ENCODE results near the gene LPP.

The LPP gene

DNA sequence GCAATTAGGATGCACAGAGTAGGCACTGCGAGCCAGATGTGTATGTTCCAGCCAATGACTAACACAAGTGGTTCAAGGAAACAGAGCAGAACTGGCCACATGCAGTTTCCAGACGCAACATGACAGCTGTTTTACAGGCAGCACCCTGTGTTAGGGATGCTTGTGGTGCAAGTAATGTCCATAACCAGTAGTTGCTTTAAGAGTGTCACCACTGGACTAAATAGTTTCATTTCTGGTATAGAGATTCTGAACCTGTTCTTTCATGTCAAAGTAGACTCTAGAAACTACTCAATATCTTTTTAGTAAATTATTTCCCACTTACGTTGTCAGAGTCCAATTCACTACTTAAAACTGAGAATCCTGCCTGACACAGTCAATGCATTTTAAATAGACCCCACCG is 14.5 kb upstream of the LPP start:
- DNase-seq = no peak

DNA sequence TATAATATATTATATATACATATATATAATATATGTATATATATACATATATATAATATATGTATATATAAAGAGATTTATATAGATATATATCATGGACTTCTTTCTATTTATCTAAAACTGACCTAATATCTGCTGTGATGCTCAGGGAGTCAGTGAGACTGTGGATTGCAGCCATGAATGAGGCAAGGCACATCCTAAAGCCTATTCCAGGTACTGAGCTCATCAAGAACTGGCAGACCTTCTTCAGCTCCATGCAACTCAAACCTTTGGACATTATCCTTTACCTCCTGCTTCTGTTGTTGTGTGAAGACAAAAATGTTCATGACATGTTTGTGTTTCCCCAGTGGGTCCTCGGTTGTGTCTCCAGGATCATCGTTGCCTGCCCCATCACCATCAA is 7.7 kb upstream of the LPP start:
- DNase-seq = no peak

DNA sequence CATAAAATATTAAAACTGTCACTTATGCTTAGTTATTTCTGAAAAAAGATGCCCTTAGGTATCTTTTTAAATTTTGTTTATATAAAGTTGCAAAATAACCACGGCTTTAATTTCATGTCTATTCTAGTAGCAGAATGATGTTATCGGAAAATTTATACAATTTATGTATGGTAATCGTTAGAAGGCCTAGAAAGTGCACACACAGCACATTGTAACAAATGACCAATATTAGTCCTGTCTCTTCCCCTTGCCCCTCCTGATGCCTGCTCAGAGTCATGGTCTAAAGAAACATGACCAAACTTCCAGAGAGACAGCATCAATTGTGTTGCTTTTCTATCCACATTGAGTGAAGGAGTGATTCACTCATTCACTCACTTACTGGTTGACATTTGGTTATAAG is 6.2 kb upstream of the LPP start:
- no peak for DNase-seq

DNA sequence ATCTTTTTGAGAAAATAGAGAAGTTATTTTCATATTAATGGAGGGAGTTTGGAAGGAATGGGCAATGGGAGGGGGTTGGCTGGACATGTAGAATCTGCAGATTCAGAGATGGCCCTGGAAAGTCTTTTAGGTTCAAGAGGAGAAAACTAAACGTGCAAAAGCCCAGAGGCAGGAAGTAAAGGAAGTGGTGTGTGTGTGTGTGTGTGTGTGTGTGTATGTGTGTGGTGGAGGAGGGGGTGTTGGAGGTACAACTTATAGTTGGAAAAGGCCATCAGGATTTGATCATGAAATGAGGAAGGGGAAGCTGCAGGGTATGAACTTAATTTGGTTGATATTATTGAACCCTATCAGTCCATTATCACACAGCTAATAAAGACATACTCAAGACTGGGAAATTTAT is 5.6 kb upstream of the LPP start:
- no peak for DNase-seq

DNA sequence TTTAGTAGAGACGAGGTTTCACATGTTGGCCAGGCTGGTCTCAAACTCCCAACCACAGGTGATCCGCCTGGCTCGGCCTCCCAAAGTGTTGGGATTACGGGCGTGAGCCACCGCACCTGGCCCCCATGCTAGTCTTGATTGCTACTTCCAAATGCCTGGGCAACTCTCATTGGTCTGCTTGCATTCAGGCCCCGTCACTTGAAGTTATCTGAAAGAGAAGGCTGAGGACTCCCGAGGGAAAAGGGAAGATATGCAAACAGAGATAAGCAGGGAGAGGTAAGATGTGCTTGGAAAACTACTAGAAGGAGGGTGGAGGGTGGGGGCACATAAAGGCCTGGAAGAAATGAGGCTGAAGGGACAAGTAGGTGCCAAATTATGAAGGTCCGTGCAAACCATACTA is 4.4 kb upstream of the LPP start:
- no peak for DNase-seq

DNA sequence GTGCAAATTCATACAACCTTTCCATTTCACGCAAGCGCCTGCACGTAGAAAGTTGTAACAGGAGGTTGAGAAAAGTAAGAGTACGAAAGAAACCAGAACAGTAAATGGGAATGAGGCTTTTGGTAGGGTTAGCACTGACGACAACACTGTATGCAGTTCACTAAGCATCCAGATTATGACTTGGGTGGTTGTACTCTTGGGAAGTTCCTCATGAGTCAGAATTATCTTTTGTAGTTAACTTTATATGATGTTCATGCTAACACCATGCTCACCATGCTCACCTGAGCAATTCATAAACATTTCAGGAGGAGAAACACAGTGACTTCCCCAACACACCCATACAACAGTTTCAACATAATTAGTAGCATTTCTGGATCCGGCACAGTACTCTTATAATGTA is 3.0 kb upstream of the LPP start:
- DNase-seq = no peak

DNA sequence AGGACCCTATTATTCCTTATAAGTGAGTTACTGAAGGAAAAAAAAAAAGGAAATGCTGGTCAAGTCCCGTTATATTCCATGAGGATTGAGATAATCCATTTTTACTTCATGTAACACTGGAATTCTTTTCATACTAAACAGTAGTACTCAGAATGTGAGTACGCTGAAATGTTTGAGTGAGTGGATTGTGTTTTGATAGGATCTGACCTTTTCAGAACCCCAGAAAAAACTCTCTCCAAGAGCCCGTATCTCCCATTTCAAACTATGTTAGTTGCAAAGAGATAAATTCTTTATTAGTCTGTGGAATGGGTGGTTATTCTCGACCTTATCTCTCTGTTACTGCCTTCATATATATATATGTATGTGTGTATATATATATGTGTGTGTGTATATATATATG is 2.5 kb upstream of the LPP start:
- no peak for DNase-seq

DNA sequence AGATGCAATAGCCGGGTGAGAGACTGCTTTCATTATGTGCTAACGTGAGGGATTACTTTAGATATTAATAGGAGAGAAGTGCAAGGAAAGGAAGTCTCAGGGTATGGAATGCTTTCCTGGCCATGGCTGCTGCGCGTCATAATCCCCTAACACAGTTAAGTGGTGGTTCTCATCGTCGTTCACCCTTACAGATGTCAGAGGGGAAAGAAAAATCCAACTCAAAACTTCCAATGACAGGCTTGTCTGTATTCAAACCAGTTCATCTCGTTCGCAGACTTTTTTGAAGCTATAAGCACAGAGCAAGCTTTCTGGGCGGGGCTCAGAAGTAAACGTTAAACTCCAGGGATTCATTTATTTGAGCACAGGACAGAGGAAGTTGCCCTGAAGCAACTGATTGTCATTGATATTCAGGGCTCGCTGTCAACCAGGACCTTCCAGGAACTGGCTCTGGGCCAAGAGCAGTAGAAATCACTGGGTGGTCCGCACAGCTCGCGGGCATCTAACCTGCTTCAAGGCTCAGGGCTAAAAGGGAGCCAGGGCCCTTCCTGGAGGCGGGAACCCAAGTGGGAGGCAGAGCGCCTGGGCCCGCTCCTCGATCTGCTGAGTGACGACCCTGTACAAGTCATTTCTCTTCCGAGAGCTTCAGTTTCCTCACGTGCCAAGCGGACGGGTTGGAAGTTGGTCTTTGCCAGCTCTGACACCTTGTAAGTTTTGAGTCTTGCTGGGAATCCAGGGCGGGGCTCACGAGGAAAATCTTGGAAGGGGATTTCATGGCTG is 1.1 kb upstream of the LPP start:
- peak; percentile 18 for DNase-seq

DNA sequence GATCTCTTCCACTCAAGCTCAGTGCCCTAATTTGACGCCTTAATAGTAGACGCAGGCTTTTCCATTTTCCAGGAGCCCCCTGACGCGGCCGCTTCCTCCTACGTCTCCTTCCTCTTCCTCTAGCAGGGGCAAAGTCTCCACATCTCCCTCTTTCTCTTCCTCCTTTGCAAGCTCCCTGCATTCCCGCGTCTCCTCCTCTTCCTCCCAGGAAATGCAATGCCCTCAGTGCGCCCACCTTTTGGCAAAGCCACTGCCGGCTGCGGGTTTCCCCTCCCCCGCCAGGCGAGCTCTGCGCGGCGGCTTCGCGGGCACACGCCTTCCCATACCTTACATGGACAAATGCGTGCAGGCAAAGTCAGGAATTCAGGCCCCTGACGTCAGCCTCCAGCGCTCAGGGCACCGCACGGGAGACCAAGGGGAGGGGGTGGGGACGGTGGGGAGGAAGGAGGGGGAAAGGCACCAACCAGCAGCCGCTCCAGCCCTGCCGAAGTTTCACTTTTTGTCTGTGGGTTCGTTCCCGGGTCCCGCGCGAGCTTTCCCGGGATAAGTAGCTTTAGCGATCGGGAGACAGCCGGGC is 432 bp upstream of the LPP start:
- DNase-seq = peak; percentile 48

DNA sequence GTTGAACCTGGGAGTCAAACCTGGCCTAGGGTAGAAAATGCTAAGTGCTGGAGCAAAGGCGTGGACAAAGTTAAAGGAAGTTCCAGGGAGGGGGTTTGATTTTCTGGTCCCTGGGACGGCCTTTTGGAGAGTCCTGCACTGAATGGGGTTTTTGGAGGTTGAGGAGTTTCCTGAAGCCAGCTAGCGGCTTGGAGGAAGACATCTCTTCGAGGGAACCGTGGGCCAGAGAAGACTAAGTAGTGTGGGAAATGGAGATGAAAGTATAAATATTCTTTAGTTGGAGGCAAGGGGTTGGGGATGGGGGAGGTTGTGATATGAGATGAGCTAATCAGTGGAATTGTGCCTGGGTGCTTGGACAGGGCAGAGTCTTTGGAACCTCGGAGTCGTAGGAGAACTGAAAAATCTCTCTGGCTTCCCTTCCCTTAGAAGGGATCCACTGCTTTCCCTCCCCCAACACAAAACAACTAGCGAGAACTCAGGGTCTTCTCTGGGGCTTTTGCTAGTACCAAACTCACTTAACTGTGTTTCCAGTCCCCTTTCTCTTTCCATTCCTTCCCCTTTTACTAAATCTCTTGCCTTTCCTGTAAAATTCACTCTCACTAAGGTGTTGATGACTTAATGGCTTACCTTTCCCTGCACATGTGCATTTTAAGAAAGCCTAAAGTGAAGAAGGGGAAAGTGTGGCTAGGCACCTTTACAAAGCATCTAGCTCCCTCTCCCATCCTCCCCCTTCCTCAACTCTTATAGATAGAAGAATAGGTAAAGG is 1.0 kb downstream of the LPP start:
- DNase-seq = no peak

DNA sequence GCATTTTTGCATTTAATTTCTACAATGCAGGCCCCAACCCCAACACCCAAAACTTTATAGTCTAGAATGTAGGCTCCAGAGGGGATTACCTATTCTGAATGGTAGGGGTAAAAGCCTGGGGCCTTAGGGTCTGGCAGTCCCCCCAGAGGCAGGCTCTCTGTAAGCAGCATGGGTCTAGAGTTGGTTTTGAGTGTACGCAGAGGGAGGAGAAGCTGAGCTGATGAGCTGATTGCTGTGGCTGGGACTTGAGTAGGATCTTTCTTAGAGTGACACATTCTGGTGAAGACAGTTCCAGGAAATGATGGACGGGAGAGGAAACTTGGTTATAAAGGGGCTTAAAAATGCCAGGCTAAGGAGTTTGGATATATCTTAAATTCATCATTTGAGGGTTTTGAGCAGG is 2.1 kb downstream of the LPP start:
- DNase-seq = peak; percentile 46

DNA sequence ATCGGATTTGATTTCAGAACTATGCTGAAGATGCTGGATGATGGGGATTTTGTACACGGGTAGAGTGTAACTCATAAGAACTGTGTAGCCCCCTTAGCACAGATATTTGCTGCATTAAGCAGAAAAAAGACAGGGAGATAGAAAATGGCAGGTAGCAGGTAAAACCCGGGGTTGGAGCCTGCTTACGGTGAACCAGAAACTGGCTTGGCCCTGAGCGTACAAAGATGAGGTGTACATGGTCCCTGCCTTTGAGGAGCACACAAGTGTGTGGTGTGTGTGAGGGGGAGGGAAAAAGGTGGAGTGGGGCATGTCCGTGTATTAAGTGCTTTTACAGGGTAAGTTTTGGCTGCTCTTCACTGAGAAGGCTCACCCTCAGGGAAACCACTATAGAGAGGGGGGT is 3.5 kb downstream of the LPP start:
- no peak for DNase-seq

DNA sequence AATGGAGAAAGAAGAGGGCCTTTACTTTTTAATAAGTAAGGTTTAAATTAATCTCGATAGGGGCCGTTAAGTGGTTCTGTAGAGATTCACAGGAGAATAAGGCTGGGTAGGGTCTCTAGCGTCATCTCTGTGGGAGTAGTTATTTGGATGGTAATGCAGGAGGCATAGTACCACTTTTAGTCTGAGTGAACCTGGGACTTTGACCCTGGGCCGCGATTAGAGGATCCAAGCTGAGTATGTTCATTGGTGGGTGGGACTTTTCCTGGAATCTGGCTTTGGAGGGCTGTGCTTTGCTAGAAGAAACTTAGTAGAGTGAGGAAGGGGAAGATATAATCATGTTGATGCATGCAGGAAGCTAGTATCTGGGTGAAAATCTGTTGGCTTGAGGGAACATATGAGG is 4.0 kb downstream of the LPP start:
- no peak for DNase-seq

DNA sequence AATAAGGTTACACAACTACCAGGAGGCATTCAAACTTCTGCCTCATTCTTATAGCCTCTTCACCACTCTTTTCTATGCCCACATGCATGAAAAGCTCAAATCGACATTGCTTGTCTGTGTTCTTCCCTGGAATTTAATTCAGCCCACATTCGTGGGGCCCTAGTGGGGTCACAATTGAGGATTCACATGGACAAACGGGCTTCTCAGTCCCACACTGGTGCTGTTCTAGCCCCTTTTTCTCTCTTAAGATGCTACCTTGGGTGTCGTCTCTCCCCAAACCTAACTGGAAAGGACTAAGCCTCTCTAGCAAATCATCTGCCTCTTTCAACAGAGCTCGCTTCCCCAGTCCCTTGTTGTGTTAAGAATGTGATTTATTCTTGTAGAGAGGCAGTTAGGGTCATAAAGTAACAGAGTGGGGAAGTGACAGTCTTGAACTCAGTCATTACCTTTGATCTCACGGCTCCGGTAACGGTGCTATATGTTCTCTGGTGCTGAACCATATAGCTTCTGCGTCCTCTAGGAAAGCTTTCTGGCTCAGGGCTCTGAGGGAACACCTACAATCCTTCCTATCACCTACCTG is 4.9 kb downstream of the LPP start:
- peak; percentile 23 for DNase-seq

DNA sequence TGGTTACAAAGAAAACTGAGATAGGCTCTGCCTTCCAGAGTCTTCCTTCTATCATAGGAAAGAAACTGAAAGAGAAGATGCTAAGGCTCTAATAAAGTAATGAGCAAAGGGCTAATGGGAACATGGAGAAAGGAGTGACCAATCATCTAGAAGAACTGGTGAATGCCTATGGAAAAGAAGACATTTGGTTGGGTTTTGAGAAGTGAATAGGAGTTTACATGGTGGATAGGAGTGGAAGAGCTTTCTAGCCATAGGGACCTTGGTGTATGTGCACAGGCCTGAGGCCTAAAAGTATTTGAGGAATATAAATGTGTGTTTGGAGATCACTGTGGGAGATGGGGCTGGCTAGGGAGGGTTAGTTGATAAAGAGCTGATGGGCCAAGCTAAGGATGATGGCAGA is 6.8 kb downstream of the LPP start:
- no peak for DNase-seq

DNA sequence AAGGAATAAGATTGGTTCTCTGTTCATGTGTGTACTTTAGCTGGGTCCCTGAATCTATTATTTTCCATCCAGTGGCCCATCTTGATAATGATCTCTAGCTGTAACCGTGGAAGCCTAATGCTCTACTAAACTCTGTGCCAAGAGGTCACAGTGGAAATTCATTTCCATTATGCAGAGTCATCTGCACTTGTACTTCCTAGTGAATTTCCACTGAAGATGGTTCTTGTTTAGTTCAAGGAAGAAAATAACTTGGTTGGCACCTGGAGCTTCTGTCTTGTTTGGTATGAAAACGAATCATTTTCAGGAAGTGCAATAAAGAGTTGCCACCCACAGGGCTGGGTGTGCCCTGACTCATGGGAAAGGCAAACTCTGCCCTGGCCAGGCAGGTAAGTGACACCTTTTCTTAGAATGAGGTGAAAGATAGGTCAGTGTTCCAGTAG is 10.3 kb downstream of the LPP start:
- DNase-seq = peak; percentile 24

DNA sequence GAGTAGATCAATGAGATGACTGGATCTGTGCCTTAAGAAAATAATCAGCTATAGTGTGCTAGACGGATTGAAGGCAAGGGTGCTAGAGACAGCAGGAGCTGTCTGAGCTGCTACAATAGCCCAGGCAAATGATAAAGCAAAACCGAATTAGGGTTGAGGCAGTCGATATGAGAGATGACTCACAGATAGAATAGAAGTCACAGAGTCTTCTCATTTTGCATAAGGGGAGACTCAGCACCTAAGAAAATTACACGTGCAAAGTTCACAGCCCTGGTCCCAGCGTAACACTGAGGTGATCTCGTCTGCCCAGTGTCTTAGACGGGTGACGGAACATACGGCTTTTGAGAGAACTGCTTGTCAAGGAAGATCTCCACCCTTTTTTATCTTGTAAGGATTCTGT is 11.6 kb downstream of the LPP start:
- peak; percentile 66 for DNase-seq

DNA sequence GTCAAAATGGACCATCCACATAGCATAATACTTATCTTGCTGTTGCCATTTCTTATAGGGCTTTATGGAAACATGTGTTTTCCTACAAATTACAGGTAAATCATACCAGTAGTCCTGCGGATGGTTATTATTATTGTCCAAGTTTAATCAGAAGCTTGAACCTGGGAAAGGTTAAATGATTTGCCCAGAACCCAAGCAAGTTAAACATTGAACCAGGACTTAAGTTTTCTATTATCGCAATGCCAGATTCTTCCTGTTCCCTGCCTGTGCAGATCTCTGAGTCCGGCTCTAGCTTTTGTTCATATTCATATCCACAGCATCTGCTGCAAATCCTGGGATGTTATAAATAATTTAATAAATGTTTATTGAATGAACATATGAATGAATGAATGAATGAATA is 12.5 kb downstream of the LPP start:
- DNase-seq = no peak

DNA sequence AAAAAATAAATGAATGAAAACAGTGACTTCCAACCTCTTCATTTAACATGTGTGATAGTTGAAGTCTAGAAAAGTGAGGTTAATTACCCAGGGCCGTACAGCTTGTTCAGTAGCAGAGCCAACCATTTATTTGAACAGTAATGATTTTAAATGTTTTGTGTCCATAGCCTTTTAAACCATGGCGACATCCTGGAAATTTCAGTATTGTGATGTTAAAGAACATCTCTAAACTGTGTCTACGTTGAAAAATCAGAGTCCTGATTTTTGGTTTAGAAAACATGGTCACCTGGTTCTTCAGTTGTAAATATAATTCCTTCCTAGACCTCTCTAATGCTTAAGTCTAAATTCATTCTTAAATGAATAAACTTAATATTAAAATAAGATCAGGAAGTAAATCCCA is 14.2 kb downstream of the LPP start:
- no peak for DNase-seq

DNA sequence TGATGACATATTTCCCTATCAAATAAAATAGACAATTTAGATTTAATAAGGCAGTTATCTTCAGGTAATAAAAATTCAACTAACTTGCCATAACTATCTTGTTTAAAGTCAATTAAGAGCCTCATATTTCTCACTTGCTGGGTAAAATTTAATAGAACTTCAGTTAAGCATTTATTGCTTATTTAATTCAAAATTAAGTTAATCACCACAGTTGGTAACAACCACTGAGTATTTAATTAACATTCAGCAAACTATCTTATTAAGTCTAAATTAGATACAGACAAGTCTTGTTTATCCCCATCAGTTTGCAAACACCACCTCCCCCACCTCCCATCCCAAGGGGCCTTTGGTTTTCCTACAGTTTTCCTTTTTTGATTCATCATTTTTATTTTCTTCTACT is 14.7 kb downstream of the LPP start:
- DNase-seq = no peak

DNA sequence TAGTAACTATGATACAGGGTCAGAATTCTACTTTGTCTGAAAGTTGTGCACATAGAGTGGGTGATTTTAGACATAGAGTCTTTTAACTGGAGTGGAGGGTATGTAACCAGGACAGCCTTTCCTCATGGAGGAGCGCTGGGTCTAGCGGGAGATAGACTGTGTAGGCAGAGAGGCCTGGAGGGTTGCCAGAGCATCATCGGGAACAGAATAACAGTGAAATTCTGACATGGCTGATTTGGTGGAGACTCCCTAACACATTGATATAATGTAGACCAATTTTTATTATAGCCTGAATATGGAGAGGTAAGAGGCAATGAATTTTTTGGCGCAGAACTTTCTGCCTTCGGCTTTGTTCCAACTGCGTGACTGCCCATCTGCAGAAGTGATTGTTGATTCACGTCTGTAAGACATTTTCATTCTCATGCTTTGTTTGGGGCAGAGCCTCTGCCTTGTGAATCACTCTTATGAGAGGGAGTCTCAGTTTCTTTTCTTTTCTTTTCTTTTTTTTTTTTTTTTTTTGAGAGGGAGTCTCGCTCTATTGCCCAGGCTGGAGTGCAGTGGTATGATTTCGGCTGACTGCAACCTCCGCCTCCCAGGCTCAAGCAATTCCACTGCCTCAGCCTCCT is 16.0 kb downstream of the LPP start:
- peak; percentile 32 for DNase-seq

DNA sequence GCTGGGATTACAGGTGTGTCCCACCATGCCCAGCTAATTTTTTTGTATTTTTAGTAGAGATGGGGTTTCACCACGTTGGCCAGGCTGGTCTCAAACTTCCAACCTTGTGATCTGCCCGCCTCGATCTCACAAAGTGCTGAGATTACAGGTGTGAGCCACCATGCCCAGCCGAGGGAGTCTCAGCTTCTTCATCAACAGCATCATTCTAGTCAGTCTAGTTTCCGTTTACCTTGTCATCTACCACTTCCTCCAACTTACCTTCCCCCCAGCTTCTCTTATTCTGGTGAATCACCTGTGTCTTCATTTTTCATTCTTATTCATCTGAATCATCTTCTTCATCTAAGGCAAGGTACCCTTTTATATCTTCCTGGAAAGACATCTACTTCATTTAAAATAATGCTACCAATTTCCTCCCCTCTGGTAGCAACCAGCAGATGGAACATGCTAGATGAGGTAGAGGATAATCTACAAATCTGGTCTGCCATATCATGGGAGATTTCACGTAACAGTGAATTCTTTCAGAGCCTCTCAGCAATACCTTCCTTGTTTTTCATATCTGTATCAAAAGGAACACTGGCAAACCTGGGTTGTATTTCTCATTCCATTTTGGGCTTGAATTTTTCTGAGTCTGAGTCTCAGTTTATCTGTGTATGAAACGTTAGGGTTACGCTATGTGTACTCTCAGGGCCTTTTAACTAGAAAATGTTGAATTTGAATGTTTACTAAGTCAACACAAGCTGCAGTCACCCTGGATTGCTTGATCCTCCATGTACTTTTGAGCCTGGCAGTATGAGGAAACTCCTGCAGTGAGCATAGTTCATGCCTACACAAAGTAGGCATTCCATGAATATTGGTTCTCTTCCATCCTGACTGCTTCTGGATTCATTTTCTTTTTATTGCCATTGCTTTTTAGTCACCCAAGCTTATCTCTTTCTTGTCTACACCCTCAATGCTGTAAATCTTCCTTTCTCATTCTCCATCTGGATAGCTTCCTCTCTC is 16.8 kb downstream of the LPP start:
- DNase-seq = peak; percentile 75
